NT2/D1 (cell line): ENCODE results near the gene RREB1.

ENCODE experiments used
- DNase-seq: peaks from one replicate; pipeline ENCODE4 v3.0.0-alpha.2; 2011; ENCODE audit warnings: low read depth, low spot score
- H3K27me3 ChIP-seq: 2 replicates; pipeline ENCODE4 v1.6.0; 2011; ENCODE audit warnings: mild to moderate bottlenecking; ENCODE audit not compliant: insufficient read length, insufficient read depth
- H3K36me3 ChIP-seq: 2 replicates; pipeline ENCODE4 v1.6.1; 2011; ENCODE audit warnings: mild to moderate bottlenecking, low read length, mixed read lengths; ENCODE audit not compliant: insufficient read depth, insufficient read length
- H3K4me1 ChIP-seq: 2 replicates; pipeline ENCODE4 v1.5.1; 2011; ENCODE audit not compliant: insufficient read depth, insufficient read length
- H3K4me3 ChIP-seq: 2 replicates; pipeline ENCODE4 v1.5.1; 2011; ENCODE audit warnings: low read depth; ENCODE audit not compliant: insufficient read length
- H3K9ac ChIP-seq: 2 replicates; pipeline ENCODE4 v1.6.0; 2011; ENCODE audit warnings: low read depth; ENCODE audit not compliant: insufficient read length
- H3K9me3 ChIP-seq: 2 replicates; pipeline ENCODE4 v1.5.1; 2011; ENCODE audit warnings: mild to moderate bottlenecking, low read length; ENCODE audit not compliant: insufficient read depth
- SUZ12 ChIP-seq: IDR thresholded peaks from 2 replicates; pipeline ENCODE4 v1.6.1; 2011; ENCODE audit not compliant: insufficient read length, insufficient read depth; ENCODE audit errors: extremely low read depth
- YY1 ChIP-seq: IDR thresholded peaks from 2 replicates; pipeline ENCODE4 v1.6.1; 2011; ENCODE audit not compliant: insufficient read length, insufficient read depth
- ZNF274 ChIP-seq: IDR thresholded peaks from 2 replicates; pipeline ENCODE4 v1.6.1; 2011; ENCODE audit warnings: mild to moderate bottlenecking, low read depth, low read length

Gene RREB1

GRCh38 chr6:7115543-7116231 lies 7.9 kb downstream of the RREB1 start:
- Histone ChIP-seq H3K36me3 (peaks cover 2% of the 10 kb centered on the region), H3K9me3 (no peaks in the 10 kb centered on the region), H3K27me3 (no peaks in the 10 kb centered on the region), H3K9ac (no peak overlapping the region), H3K4me1 (no peaks in the 10 kb centered on the region), H3K4me3 (no peak overlapping the region)
- TF ChIP-seq YY1 = no peak
- TF ChIP-seq SUZ12 = no peak
- TF ChIP-seq ZNF274 = no peak
- no peak for DNase-seq

GRCh38 chr6:7119272-7119801 lies 11.6 kb downstream of the RREB1 start:
- TF ChIP-seq SUZ12 = no peak
- no peak for TF ChIP-seq YY1
- TF ChIP-seq ZNF274 = no peak
- Histone ChIP-seq H3K9ac (no peak overlapping the region), H3K4me3 (no peak overlapping the region), H3K9me3 (no peaks in the 10 kb centered on the region), H3K36me3 (peaks cover 11% of the 10 kb centered on the region), H3K4me1 (no peaks in the 10 kb centered on the region), H3K27me3 (no peaks in the 10 kb centered on the region)
- no peak for DNase-seq

GRCh38 chr6:7121700-7122241 lies 14.0 kb downstream of the RREB1 start:
- no peaks in the 10 kb centered on the region for H3K4me1 ChIP-seq
- H3K9me3 ChIP-seq = no peaks in the 10 kb centered on the region
- H3K36me3 ChIP-seq = peaks cover 12% of the 10 kb centered on the region
- no peak overlapping the region for H3K4me3 ChIP-seq
- H3K27me3 ChIP-seq = no peaks in the 10 kb centered on the region
- H3K9ac ChIP-seq = no peak overlapping the region
- no peak for DNase-seq
- TF ChIP-seq ZNF274 (no peak), SUZ12 (no peak), YY1 (no peak)

GRCh38 chr6:7122684-7123083 lies 14.9 kb downstream of the RREB1 start:
- no peaks in the 10 kb centered on the region for H3K27me3 ChIP-seq
- H3K36me3 ChIP-seq = peaks cover 14% of the 10 kb centered on the region
- peaks cover 2% of the 10 kb centered on the region for H3K4me1 ChIP-seq
- no peak overlapping the region for H3K9ac ChIP-seq
- no peaks in the 10 kb centered on the region for H3K9me3 ChIP-seq
- H3K4me3 ChIP-seq = no peak overlapping the region
- no peak for DNase-seq
- no peak for TF ChIP-seq SUZ12
- TF ChIP-seq ZNF274 = no peak
- TF ChIP-seq YY1 = no peak

GRCh38 chr6:7124114-7124513 lies 16.4 kb downstream of the RREB1 start:
- Histone ChIP-seq H3K9me3 (no peaks in the 10 kb centered on the region), H3K9ac (no peak overlapping the region), H3K4me3 (no peak overlapping the region), H3K27me3 (no peaks in the 10 kb centered on the region), H3K4me1 (peaks cover 2% of the 10 kb centered on the region), H3K36me3 (peaks cover 15% of the 10 kb centered on the region)
- DNase-seq = no peak
- no peak for TF ChIP-seq YY1
- TF ChIP-seq ZNF274 = no peak
- no peak for TF ChIP-seq SUZ12

GRCh38 chr6:7124636-7125035 lies 16.9 kb downstream of the RREB1 start:
- H3K4me3 ChIP-seq = no peak overlapping the region
- H3K9ac ChIP-seq = no peak overlapping the region
- no peak for TF ChIP-seq SUZ12
- H3K27me3 ChIP-seq = no peaks in the 10 kb centered on the region
- H3K4me1 ChIP-seq = peaks cover 2% of the 10 kb centered on the region
- no peak for DNase-seq
- H3K9me3 ChIP-seq = no peaks in the 10 kb centered on the region
- H3K36me3 ChIP-seq = peaks cover 15% of the 10 kb centered on the region

GRCh38 chr6:7125290-7125689 lies 17.5 kb downstream of the RREB1 start:
- H3K27me3 ChIP-seq = no peaks in the 10 kb centered on the region
- no peak overlapping the region for H3K4me3 ChIP-seq
- no peak for DNase-seq
- H3K36me3 ChIP-seq = peaks cover 15% of the 10 kb centered on the region
- no peak overlapping the region for H3K9ac ChIP-seq
- H3K4me1 ChIP-seq = peaks cover 2% of the 10 kb centered on the region
- TF ChIP-seq SUZ12 (no peak), YY1 (no peak), ZNF274 (no peak)
- H3K9me3 ChIP-seq = no peaks in the 10 kb centered on the region
